ENCODE measurements around the gene TTLL3. TPM values are rescaled to one million over a fixed set of nuclear protein-coding genes. Genes with fewer than 3 reads are reported as not detected.

The TTLL3 gene
- total RNA-seq, 1 experiment from 2014 or later = 17.3 TPM

DNA sequence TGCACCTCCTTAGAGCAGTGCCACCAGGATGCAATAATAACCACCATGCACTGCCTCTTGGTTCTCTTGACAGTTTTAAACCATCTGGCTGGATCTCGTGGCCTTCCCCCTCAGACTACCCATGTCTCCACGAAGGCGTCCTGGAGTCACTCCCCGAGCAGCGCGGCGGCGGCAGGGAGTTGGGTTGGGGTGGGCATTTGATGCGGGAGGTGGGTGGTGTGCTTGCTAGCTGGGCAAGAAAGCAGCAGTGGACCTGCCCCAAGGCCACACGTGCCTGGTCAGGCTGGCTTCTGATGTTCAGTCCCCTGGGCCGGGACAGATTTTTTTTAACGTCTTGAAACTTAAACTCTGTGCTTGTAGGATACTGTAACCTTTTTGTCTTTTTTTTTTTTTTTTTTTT, 3.9 kb upstream of the TTLL3 start:
- no peak for DNase-seq (ENCODE audit: low read depth)

DNA sequence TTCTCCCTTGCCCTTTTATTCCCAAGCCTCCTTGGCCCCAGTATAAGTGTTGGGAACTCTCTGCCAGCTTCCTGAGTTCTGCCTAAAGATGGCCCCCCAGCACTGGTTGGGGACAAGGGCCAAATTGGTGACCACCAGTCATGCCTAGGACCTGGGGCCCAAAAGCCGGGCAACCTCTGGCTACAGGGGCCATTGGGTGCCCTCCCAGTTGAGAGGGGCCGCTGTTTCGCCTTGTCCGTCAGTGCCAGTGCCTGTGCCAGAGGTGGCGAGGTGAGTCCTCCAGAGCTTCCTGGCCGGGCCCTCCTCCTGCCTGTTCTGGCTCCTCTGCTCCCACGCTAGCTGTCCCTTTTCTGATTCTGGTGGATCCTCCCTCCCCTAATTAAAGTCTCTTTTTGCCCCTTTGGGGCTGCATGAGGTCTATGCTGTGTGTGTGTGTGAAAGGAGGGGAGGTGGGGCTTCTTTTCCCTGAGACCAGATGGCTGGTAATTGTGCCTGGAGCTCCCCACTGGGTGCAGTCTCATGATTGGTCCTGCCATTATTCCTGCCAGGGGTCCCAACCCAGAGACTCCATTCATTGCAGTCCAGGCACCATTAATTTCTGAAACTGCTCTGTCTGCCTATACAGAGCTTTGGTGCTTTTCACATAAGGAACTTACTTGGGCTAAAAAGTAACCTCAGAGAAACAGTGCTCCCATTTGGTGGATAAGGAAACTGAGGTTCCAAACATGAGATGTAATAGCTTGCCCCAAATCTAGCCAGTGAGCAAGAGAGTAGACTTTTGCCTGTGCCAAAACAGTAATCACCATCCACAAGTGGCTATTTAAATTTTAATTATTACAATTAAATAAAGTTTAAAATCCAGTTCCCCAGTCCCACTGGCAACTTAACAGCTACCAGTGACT, 3.1 kb upstream of the TTLL3 start:
- DNase-seq (ENCODE audit: low read depth) = no peak

- no peak for DNase-seq (ENCODE audit: low read depth)
Observed at GRCh38 chr3:9807981-9808344, 2.1 kb upstream of the TTLL3 start.

DNA sequence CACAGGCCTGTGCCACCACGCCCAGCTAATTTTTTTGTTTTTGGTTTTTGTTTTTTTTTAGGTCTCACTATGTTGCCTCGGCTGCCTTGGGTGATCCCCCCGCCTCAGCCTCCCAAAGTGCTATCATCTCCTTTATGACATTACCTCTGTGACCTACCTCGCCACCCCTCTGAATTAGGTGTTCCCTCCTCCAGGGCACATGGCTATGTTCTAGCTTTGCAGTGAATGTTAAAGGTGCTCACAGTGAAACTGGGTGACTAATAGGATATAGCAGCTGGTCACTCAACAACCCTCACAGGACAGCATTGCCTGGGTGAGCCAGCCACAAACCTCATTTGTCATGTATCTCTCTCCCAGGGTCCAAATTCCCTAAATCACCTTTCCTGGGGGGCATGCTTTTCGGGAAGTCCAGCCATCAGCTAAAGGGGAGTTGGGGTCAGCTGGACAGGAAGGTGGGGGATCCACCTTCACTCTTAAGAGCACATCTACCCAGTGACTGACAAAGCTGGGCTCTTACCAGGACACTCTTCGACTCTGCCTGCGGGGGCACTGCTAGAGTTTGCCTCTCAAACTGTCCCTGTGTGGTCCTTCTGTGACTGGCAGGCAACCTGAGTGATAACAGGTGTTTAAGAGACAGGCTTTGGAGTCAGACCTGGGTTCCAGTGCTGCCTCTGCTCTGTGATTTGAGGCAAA, 1.6 kb upstream of the TTLL3 start:
- DNase-seq (ENCODE audit: low read depth) = peak; percentile 77

- DNase-seq (ENCODE audit: low read depth) = no peak
Observed at GRCh38 chr3:9809239-9809614, 835 bp upstream of the TTLL3 start.

- DNase-seq (ENCODE audit: low read depth) = peak; percentile 6
Observed at GRCh38 chr3:9810433-9810770, 340 bp downstream of the TTLL3 start.

DNA sequence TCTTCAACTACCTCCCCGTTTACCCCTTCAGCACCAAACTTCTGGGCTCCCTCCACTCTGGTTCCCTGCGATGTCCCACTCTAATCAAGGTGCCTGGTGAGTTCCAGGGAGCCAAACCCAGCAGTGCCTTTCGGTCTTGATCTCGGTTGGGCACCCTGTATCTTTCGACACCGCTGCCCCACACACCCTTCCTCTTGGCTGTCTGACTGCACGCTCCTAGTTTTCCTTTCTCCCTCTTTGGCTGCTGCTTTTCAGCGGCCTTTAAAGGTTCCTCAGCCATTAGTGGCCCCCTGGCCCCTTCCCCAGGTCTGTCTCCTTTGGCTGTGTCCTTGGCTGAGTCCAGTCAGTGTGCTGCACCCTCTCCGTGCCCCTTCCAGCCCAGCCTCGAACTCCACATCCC, 784 bp downstream of the TTLL3 start:
- DNase-seq (ENCODE audit: low read depth) = no peak

DNA sequence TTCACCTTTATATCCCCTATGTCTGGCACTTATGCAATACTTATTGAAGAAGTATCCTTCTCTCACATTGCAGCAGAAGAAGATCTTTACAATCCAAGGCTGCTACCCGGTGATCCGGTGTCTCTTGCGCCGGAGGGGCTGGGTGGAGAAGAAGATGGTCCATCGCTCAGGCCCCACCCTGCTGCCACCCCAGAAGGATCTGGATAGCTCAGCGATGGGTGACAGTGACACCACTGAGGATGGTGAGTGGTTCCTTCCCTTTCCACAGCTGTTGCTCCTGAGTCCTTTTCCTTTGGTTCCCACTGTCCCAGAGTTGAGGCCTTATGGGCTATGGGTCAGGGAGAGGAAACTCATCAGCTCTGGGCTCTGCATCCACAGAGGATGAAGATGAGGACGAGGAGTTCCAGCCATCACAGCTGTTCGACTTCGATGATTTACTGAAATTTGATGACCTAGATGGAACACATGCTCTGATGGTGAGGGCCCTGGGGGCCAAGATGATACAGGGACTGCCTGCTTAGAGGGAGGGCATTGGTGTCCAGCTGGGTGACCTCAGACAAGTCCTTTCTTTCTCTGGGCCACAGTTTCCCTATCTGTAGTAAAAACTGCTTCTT, 2.9 kb downstream of the TTLL3 start:
- DNase-seq (ENCODE audit: low read depth) = peak; percentile 11

GRCh38 chr3:9815986-9816385, 5.9 kb downstream of the TTLL3 start:
- no peak for DNase-seq (ENCODE audit: low read depth)

DNA sequence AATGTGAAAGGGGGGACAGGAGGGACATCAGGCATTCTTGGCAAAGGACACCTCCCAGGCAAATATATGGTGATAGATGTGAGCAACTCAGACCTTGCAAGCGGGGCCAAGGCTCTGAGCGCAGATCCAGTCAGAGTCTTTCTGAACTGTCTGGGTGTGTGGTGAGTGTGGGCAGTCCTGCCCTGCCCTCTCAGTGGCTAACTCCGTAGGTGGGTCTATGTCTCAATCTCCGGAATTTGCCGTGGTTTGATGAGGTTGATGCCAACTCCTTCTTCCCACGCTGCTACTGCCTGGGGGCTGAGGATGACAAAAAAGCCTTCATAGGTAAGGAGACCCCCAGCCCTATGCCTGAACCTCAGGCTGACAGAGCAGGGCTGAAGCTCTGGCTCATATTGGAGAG, 7.4 kb downstream of the TTLL3 start:
- DNase-seq (ENCODE audit: low read depth) = no peak

DNA sequence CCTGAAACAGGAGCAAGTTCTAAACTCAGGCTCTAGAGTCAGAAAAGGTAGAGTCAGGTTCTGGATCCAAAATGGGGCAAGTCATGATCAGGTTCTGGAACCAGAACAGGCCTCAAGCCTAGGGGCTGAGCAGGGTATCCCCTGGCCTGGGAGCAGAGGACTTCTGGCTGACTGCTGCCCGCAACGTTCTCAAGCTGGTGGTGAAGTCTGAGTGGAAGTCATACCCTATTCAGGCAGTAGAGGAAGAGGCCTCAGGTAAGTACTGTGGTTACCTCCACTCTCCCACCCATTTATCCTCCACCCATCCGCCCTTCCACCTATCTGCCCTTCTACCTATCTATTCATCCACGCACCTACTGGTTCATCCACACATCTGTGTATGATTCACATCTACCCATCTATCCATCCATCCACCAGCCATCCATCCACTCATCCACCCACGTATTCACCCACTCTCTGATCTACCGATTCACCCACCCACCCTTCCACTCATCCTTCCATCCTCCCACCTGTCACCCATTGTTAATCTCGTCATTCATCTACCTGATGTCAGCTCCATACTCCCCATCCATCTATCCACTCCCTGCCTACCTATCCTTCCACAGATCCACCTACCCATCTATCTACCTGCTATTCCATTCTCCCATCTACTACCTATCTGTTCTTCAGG, 8.7 kb downstream of the TTLL3 start:
- DNase-seq (ENCODE audit: low read depth) = no peak

DNA sequence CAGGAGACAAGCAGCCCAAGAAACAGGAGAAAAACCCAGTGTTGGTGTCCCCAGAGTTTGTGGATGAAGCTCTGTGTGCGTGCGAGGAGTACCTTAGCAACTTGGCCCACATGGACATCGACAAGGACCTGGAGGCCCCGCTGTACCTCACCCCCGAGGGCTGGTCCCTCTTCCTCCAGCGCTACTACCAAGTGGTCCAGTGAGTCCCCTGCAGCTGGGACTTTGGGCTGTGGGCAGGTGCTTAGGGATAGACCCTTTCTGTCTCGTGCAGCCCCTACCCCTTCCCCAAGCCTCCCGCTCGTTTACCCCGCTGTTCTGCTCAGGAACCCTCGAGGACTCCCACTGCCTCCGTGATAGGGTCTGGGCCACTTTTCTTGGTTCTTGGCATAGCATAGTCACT, 10.5 kb downstream of the TTLL3 start:
- DNase-seq (ENCODE audit: low read depth) = no peak

- DNase-seq (ENCODE audit: low read depth) = peak; percentile 20
Observed at GRCh38 chr3:9820946-9821345, 10.9 kb downstream of the TTLL3 start.

DNA sequence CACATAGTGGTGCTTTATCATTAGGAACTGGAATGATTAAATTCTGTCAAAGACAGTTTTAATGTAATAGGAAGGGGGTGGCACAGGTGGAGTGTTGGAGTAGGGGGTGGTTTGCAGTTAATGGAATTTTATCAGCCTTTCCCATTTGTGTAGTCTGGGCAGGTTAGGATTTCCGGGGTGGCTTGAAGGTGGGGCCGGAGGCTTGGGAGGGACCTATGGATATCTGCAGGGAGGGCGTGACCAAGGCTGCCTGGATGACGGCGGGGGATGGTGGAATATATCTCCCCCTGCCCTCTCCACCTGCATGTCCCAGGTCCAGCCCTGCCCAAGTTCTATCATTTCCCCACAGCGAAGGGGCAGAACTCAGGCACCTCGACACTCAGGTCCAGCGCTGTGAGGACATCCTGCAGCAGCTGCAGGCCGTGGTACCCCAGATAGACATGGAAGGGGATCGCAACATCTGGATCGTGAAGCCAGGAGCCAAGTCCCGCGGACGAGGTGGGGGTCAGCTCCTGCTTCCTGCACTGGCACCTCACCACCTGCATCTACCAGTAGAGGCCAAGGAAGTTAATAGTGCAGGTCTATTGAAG, 15.5 kb downstream of the TTLL3 start:
- no peak for DNase-seq (ENCODE audit: low read depth)

DNA sequence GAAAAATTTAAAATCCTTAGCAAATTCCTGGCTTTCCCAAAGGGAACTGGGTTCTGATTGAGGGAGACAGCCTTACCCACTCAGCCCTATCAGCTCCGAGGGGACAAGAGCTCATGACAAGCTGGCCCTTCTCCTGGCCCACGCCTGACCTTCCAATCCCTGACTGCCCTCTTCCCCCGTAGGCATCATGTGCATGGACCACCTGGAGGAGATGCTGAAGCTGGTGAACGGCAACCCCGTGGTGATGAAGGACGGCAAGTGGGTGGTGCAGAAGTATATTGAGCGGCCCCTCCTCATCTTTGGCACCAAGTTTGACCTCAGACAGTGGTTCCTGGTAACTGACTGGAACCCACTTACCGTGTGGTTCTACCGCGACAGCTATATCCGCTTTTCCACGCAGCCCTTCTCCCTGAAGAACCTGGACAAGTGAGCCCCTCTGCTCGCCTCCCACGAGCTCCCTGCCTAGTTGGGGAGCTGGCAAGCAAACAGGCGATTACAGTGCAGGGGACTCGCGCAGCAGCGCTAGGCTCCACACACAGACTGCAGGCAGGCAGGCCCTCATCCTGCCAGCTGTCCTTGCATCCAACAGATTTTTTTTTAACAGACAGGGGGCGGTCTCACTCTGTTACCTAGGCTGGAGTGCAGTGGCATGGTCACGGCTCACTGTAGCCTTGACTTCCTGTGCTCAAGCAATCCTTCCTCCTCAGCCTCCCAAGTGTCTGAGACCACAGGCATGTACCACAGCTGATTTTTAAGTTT, 16.9 kb downstream of the TTLL3 start:
- DNase-seq (ENCODE audit: low read depth) = peak; percentile 27

GRCh38 chr3:9828801-9829755, 19.0 kb downstream of the TTLL3 start:
- no peak for DNase-seq (ENCODE audit: low read depth)

- DNase-seq (ENCODE audit: low read depth) = no peak
Observed at GRCh38 chr3:9831253-9831652, 21.2 kb downstream of the TTLL3 start.

- DNase-seq (ENCODE audit: low read depth) = no peak
Observed at GRCh38 chr3:9833078-9833477, 23.0 kb downstream of the TTLL3 start.

DNA sequence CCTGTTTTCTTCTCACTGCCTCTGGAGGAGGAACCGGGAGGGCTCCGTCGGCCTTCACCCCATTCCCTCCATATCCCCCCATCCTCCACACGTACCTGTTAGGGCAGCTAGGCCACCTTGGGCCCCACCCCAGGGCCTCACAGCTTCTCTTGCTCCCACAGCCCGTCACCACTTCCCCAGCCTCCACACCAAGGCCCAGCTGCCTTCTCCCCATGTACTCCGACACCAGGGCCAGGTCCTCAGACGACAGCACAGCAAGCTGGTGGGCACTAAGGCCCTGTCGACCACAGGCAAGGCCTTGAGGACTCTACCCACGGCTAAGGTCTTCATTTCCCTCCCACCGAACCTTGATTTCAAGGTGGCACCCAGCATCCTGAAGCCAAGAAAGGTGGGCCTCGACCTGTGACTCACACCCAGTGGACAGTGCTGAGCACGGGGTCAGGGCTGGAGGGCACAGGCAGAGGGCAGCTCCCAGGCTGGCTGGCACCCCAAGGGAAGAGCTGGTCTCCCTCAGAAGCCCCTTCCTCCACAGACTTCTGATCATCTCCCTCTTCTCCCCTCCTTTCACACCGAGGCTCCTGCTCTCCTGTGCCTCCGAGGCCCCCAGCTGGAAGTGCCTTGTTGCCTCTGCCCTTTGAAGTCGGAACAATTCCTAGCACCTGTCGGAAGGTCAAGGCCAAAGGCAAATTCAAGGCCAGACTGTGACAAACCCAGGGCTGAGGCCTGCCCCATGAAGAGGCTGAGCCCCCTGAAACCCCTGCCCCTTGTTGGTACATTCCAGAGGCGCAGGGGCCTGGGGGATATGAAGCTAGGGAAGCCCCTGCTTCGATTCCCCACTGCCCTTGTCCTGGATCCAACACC, 24.7 kb downstream of the TTLL3 start:
- DNase-seq (ENCODE audit: low read depth) = no peak
